Measurements from ENCODE around the gene CCDC40. TPM values are rescaled to one million over a fixed set of nuclear protein-coding genes. Genes with fewer than 3 reads are reported as not detected.

The CCDC40 gene
- total and polyA plus RNA-seq, 2 of the 13 experiments (the other 11 are each of a cell fraction or from before 2014, with no cell fraction given), result 4.1 to 5.5 TPM

- TF ChIP-seq ZBTB40 (IDR thresholded peaks at IDR 0.05), result no peak
- no peak for TF ChIP-seq ZBTB40 (CRISPR knock-in tag; IDR thresholded peaks at IDR 0.05)
- no peak for TF ChIP-seq PBX3 (CRISPR knock-in tag; IDR thresholded peaks at IDR 0.05; ENCODE audit: borderline replicate concordance)
- no peak for TF ChIP-seq CHD2 (IDR thresholded peaks at IDR 0.05; ENCODE audit: low read depth, low read length)
Measured at GRCh38 chr17:80058311-80058955, 22.0 kb downstream of the CCDC40 start (continued).
